ENCODE data around the gene WRAP53.

The WRAP53 gene

DNA sequence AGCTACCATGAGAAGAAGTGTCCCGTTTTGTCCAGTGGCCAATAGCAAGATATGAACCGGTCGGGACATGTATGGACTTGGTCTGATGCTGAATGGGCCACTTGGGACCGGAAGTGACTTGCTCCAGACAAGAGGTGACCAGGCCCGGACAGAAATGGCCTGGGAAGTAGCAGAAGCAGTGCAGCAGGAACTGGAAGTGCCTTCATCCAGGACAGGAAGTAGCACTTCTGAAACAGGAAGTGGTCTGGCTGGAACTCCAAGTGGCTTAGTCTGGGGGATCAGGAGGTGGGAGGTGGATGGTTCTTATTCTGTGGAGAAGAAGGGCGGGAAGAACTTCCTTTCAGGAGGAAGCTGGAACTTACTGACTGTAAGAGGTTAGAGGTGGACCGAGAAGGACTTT lies 22.0 kb downstream of the WRAP53 start:
- DNase-seq: no peak

DNA sequence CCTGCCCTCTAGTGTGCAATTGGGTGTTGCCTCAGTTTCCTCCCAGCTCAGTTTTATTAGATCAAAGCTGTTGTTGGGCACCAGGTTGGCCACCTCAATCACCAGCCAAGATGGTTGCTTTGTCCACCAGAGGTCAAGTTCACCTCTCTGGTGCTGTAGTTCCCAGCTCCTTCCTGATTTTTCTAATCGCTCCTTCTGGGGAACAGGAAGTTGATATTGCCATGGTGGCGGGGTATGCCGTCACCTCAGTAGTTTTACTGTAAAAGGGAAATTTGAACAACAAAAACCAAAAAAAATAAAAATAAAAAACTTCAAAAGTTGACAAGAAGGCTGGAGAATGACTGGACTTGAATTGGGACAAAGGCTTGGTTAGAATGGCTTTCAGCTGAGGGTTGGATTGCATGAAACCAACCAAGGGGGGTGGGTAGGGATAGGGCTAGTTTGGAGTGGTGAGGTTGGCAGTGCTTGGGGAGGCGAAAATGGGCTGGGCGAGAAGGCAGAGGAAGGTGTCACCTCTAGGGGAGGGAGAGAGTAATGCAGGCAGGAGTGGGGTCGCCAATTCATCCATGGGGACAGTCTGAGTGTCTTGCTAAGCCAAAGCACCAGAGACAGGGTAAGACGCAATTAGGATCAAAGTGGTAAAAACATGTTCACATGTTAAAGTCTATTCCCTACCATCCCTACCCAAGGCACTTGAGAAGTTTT lies 22.9 kb downstream of the WRAP53 start:
- no peak for DNase-seq

- no peak for DNase-seq
Observed at GRCh38 chr17:7712111-7712771, 24.0 kb downstream of the WRAP53 start.

DNA sequence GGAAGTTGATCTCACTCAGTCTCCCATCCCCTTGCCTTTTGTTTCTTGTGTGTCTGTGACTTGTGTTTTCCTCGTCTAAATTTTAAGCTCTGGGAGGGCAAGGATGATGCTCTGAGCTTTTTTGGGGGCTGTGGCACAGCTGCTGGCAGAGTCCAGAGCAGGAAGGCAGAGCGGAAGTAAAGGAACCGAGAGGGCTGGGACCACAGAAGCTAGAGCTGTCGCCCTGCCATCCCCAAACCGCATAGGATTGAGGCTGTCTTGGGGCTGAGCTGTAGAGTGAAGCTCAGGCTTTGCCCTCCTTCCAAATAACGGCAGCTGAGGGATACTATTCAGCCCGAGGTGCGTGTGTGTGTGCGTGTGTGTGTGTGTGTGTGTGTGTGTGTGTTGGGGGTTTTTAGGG lies 25.5 kb downstream of the WRAP53 start:
- no peak for DNase-seq

GRCh38 chr17:7714721-7715594 lies 26.7 kb downstream of the WRAP53 start:
- no peak for DNase-seq

DNA sequence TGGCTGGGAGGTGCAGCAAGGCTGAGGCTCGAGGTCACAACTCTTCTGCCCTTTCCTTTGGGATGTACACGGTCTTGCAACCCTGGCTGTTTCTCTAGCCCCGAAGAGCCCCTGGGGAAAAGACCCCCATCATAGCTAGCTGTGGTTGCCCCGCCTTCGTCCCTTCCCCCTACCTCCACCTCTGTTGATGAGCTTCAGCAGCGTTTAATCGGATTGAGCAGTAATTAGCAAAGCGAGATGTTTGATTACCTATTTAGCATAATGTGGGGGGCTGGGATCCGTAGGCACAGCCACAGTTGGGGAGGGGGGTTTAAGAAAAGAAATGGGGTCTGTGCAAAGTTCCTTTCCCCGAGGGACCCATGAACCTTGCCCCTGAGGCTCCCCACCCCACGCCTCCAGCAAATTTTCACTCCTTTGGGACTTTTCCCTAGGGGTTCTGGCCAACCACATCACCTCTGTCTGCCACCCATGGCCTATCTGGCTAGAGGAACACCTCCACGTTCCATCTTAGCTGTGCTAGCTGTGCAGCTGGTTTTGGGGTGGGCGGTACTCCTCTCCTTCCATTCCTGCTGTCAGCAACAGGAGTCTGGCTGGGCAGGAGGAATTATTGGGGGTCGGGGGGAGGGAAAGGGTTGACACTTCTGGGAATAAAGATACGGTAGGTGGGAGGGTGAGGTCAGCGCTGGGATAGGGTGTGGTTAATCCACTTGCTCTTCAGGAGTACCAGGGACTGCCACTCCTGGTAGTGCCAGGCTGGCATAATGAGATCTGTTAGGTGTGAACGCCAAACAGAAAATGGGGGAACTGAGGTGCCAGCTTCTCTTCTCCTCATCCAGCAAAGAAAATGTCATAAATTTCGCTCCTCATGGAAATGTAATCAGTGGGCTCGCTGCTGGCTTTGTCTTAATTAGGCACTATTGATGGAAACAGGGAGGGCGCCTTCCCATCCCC lies 27.9 kb downstream of the WRAP53 start:
- no peak for DNase-seq

GRCh38 chr17:7716901-7717755 lies 28.9 kb downstream of the WRAP53 start, which contains the start of gene DNAH2:
DNAH2 (plus strand) TSS chr17:7717744; CDS start chr17:7719735, 1,991 bp downstream.
- no peak for DNase-seq

DNA sequence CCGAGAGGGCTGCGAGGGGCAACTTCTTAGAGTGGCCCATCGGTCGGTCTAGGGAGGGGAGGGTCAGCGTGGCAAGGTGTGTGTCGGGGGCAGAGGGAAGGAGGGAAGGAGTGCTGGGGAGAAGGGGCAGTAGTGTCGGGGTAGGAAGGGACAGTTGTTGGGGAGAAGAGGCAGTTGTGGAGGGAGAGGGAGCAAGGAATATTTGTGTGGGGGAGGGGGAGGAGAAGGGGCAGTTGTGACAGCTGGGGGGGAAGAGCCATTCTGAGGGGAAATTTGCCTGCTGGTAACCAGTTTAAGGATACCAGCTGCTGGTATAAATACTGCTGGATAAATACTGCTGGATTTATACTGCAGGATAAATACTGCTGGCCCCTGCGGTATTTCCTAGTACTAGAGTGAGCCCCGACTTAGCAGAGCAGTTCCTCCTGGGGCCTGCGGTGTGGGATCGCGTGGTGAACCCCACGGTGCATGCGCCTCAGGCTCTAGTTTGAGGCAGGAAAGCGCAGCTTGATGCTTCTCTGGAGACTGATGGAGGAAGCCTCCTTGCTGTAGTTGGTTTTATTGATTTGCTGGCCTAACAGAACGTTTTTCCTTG lies 29.6 kb downstream of the WRAP53 start:
- DNase-seq: no peak

DNA sequence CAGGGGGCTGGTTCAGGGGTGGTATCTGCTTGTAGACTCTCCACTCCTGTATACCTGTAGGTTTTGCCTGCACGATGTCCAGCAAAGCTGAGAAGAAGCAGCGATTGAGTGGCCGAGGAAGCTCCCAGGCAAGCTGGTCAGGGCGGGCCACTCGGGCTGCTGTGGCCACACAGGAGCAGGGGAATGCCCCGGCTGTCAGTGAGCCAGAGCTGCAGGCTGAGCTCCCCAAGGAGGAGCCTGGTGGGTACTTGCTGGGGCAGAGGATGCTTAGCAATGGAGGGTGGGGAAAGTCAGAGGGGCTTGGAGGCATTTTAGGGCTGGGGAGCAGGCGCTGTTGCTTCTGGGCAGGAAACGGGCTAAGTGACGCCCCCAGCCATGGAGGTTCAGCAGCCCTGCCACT lies 31.4 kb downstream of the WRAP53 start:
- DNase-seq: no peak

GRCh38 chr17:7720125-7720524 lies 31.8 kb downstream of the WRAP53 start:
- no peak for DNase-seq

DNA sequence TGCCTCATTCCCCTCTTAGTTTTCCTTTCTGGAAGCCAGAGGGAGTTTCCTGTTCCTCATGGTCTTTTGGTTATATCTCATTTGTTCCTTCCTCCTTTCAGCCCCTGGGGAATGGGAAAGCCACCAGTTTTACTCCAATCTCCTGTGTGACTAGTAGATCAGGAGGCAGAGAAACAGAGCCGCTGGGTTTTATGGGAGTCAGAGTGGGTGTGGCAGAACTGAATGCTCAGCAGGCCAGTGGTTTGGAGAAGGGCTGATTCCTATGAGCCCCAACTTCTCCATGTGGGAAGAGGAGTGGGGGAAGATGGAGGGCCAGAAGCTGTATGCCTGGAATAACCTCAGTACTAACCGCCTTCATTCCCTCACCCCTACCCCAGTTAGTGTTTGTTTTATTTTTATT lies 33.3 kb downstream of the WRAP53 start:
- no peak for DNase-seq

GRCh38 chr17:7727886-7728285 lies 39.6 kb downstream of the WRAP53 start:
- no peak for DNase-seq

GRCh38 chr17:7729816-7730215 lies 41.5 kb downstream of the WRAP53 start:
- DNase-seq: no peak

DNA sequence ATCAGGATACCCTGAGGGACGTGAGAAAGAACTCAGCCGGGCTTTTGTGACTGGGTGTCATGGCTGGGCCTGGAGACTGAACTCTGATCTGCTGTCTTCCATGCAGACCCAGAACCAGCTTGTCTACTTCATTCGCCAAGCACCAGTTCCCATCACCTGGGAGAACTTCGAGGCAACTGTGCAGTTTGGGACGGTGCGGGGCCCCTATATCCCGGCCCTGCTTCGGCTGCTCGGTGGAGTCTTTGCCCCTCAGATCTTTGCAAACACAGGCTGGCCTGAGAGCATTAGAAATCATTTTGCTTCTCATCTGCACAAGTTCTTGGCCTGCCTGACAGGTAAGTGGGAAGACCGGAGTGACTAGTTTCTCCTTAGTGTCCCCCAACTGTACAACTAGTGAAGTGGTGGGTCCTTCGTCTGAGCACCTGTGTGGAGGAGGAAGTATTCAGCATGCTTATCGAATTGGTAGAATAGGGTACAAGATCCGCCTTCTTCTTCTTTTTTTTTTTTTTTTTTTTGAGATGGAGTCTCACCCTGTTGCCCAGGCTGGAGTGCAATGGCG lies 44.8 kb downstream of the WRAP53 start:
- no peak for DNase-seq

- DNase-seq: no peak
Observed at GRCh38 chr17:7737601-7738000, 49.3 kb downstream of the WRAP53 start.

- DNase-seq: no peak
Observed at GRCh38 chr17:7739746-7740145, 51.5 kb downstream of the WRAP53 start.

GRCh38 chr17:7740481-7741001 lies 52.3 kb downstream of the WRAP53 start:
- no peak for DNase-seq

DNA sequence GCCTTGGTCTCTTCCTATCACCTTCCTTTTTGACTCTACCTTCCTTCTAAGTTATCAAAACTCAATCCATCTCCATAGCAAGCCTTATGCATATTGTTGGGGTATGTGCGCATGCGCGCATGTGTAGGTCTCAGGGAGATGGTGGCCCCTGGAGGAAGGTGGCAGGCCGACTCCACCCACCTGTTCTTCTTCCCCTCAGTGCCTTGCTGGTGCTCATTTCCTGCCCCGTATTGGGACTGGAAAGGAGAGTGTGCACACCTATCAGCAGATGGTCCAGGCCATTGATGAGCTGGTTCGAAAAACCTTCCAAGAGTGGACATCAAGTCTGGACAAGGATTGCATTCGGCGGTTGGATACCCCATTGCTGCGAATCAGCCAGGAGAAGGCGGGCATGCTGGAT lies 54.5 kb downstream of the WRAP53 start:
- DNase-seq: no peak

GRCh38 chr17:7744416-7744815 lies 56.1 kb downstream of the WRAP53 start:
- no peak for DNase-seq

- no peak for DNase-seq
Observed at GRCh38 chr17:7745748-7746470, 57.6 kb downstream of the WRAP53 start.

Measured in CD4-positive, alpha-beta T cell treated with Interleukin-15 for 1 hour (primary cell).